NCI-H748 (cell line): Measurements from ENCODE around the gene TBCD.
"Not testable (repeated sequence)": the region's sequence is repeated elsewhere in the genome, so short reads cannot be mapped to it uniquely, and the experiment has no call there.

Source experiments
- DNase-seq: peaks from one replicate; lab custom pipeline; 2025; ENCODE audit not compliant: unreplicated experiment; lab: John Stamatoyannopoulos, UW

Gene TBCD

DNA sequence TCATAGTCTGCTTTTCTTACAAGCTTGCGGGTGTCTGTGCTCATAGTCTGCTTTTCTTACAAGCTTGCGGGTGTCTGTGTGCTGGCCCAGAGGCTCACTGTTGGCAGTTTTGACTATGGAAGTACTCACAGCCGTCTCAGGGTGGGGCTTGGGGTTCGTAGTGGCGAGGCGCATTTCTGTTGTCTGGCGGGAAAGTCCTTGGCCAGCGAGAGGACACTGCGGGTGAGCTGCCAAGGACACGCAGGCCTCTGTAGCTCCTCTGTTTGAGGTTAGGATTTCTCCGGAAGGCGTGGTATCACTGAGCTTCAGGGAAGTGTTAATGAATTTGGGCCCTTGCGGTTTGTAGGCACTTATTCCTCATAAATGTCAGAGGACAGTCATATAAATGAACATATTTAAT is 13.5 kb downstream of the TBCD start:
- DNase-seq, result no peak

DNA sequence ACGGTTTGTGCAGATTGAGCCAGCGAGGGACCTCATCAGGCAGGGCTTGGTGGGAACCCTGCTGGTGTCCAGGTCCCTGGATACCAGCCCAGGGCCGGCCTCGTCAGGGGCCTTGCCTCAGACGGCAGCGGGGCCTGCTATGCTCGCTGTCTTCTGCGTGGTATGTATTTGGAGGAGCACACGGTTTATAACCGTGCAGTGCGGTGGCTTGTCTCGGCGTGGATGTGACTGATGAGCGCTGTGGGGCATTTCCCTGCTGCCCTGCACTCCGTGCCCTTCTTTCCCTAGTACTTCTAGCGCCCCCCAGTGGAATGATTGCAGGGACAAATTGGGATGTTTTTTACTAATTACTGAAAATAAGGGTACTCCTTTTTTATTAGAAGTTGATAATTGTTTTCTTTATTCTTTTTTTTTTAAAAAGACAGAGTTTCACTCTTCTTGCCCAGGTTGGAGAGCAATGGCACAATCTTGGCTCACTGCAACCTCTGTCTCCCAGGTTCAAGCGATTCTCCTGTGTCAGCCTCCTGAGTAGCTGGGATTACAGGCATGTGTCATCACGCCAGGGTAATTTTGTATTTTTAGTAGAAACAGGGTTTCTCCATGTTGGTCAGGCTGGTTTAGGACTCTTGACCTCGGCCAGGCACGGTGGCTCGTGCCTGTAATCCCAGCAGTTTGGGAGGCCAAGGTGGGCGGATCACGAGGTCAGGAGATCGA is 15.3 kb downstream of the TBCD start:
- DNase-seq, result peak; percentile 55

DNA sequence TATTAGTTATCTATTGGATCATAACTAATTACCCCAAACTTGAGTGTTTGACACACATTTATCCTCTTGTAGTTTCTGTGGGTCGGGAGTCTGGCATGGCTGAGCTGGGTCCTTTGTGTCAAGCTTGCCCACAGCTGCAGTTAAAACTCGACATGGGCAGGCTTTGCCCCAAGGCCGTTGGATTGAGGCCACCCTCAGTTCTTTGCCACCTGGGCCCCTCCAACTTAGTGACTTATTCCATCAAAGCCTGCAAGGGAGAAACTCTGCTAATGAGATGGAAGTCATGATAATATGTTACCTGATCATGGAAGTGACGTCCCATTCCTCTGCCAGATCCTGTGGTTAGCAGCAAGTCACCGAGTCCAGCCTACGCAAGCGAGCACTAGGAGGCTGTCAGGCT is 17.2 kb downstream of the TBCD start:
- no peak for DNase-seq

DNA sequence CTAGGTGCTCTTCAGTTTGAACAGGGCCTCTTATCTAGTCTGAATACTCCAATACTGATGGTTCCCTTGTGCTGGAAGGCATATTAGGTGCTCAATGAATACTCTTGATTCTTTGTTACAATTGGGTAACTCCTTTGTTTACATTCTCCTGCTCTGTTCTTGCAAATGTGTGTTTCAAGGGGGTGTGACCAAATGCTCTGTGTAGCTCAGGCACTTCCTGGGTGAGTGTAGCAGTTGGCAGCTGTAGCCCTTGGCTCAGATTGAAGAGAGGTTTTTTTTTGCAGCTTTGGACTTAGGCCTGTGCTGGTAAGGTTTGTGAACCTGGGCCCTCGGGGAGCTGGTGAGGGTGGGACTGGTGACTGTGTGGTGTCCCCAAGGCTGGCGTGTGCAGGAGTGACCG is 20.2 kb downstream of the TBCD start:
- no peak for DNase-seq

DNA sequence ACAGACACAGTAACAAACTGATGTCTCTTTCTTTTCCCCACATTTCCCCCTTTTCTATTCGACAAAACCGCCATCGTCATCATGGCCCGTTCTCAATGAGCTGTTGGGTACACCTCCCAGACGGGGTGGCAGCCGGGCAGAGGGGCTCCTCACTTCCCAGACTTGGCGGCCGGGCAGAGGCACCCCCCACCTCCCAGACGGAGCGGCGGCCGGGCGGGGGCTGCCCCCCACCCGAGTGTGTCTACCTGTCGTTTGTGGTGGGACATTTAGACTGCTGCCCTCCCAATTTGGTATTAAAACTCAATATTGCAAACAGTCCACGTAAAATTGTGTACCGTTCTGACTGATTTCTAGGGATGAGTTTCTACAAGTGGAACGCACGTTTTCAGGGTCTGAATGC is 22.6 kb downstream of the TBCD start:
- DNase-seq, result not testable (repeated sequence)

DNA sequence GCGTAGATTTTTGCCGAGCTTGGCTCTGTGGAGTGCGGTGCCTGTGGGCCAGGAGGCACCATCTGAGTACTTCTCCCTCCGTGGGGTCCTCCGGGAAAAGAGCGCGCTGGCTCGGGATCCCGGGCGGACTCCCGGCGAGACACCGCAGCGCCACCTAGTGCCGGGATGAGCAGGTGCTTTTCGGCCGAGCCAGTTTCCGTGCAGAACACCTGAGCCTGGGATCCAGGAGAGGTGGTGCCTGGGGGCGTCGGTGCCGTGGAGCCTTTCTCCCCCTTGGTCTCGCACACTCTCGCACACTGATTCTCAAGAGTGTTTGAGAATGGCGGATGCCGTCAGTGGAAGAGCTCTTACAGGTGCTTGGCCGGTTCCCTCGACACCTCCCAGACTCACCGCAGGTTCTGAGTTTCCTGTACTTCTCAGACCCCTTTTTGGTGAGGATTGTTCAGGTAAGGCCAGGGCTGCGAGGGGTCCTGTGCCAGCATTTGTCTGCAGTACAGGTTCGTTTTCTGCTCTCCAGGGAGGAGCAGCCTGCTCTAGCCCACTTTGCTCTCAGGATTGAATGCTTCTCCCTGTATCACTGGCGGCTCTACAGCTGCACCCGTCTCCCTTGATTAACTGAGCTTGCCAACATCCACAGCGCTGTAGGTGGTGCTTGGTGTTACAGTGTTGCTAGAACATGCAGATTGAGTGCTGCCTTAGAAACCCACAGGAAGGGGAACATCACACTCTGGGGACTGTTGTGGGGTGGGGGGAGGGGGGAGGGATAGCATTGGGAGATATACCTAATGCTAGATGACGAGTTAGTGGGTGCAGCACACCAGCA is 23.3 kb downstream of the TBCD start:
- DNase-seq, result peak; percentile 67

DNA sequence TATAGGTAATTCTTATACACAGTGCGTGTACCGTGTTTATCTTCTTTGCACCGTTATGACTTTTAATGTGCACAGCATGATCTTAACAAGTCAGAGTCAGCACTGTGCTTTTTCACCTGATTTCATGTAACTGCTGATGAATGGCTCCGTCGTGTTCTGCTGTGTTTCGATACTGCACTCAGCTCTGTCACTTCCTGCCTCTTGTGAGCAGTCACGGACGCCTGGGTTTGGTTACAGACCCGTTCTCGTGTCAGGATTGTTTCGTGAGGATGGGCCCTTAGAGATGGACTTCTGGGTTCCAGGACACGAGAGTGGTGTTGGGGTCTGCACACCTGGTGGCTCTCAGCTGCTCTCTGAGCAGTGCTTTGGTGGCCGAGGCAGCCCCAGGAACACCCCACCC is 24.6 kb downstream of the TBCD start:
- DNase-seq, result no peak

DNA sequence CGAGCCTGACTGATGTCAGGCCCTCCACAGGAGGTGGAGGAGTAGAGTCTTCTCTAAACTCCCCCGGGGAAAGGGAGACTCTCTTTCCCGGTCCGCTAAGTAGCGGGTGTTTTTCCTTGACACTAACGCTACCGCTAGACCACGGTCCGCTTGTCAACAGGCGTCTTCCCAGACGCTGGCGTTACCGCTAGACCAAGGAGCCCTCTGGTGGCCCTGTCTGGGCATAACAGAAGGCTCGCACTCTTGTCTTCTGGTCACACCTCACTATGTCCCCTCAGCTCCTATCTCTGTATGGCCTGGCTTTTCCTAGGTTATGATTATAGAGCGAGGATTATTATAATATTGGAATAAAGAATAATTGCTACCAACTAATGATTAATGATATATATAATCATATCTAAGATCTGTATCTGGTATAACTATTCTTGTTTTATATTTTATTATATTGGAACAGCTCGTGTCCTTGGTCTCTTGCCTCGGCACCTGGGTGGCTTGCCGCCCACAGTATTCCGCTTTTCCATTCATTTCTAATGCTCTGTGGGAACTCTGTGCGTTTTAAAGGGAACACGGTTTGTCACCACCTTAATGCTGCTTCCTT is 26.0 kb downstream of the TBCD start:
- DNase-seq, result not testable (repeated sequence)

DNA sequence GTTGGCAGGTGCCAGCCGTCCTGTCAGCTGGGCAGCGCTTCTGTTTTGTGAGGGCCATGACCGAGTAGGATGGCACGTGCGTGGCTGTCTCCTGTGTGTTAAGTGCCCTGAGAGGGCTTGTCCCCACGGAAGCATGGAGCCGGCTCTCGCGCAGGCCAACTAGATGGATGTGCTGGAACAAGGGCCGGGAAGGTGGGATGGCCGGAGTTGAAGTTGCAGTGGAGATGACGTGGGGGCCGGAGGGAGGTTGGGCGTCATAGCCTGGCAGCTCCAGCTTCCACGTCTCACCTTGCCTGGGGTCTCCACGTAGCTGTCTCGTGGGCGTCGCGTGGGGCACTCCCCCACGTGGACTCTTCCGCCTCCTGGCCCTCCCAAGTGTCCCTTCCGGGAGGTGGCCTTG is 27.7 kb downstream of the TBCD start:
- DNase-seq, result no peak

DNA sequence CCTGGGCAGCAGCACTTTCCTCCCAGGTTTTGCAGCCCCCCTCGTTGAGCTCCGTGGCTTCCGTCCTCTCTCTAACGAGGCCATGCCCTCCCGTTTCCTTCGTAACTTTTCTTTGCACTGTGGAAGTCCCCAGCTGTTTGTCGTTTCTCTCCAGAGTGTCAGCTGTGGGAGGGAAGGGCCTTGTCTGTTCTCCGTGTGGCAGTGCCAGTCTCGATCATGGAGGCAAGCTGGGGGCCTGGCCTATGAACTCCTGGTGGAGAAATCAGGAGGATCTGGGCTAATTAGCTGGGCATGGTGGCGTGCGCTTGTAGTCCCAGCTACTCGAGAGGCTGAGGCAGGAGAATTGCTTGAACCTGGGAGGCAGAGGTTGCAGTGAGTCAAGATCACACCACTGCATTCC is 28.3 kb downstream of the TBCD start:
- no peak for DNase-seq

DNA sequence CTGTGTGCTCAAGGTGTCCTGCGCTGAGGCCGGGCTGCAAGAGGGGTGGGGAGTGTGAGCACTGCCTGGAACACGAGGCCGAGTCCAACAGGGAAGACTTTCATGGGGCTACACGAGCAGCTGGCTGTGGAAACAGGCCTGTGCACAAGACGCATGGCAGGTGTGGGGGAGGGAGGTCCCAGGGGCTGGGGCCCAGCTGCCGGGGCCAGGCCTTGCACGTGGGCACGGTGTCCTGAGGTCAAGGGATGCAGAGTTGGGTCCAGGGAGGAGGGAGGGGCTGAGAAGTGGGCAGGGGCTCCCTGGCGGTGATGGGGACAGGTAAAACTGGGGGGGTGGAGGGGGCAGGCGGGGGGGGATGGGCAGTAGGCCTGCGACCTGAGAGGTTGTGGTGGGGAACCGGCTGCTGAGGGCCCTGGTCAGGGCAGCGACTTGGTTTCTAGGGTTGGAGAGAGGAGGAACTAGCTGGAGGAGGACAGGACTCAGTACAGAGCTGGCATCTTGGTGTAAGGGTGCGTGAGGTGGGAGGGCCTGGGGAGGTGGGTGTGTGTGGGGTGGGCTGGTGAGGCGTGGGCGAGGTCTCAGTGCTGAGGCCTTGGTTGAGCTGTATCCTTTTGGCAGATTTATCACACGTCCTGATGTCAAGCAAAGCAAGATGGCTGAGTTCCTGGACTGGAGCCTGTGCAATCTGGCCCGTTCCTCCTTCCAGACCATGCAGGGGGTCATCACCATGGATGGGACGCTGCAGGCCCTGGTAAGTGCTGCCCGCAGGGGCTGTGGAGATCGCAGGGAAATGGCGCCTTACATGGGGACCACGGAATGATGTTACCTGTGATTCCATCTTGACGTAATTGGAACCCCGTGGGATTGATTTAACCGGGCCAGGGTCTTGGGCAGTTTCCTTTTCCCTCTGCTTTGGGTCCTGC is 29.4 kb downstream of the TBCD start:
- no peak for DNase-seq

DNA sequence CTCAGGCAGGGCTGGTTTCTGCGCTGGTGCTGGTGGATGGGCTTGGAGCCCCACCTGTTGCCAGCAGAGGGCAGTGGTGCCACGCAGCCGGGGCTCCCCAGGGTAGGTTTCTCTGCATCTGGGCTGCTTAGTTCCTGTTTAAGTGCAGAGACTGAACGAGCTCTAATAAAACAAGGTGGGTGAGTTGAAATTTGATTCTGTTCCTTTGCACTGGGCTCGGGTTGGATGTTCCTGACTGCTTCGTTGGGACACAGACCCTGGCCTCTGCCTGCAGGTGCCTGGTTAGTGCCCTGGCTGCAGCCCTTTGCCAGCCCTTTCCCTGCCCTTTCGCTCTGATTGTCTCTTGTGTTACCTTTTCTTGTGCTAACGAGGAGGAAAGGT is 30.0 kb downstream of the TBCD start:
- DNase-seq, result peak; percentile 65

DNA sequence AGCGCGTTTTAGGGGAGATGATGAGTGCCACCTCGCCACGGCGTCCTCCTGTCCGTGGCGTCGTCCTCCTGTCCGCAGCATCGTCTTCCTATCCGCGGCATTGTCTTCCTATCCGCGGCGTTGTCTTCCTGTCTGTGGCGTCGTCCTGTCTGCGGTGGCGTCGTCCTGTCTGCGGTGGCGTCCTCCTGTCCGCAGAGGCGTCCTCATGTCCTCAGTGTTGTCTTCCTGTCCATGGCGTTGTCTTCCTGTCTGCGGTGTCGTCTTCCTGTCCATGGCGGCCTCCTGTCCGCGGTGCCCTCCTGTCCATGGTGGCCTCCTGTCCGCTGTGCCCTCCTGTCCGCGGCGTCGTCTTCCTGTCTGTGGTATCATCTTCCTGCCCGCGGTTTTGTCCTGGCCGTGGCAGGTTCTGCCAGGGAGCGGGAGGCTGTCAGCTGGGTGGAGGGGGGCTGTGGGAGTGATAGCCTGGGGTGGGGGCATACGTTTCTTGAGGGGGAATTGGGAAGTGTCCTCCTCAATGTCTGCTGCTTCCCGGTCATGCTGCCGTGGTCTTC is 30.9 kb downstream of the TBCD start:
- DNase-seq, result no peak

DNA sequence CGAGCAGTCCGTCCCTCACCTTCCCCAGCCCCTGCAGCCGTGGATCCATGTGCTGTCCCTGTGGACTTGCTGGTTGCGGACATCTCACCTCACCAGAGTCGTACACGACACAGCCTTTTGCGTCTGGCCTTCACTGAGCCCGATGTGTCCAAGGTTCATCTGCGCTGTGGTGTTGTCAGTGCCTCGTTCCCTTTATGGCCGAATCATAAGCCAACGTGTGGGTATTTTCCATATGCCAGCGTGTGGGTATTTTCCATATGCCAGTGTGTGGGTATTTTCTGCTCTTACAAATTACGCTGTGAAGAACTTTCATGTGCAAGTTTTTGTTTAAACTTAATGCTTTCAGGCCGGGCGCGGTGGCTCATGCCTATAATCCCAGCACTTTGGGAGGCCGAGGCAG is 31.6 kb downstream of the TBCD start:
- no peak for DNase-seq

DNA sequence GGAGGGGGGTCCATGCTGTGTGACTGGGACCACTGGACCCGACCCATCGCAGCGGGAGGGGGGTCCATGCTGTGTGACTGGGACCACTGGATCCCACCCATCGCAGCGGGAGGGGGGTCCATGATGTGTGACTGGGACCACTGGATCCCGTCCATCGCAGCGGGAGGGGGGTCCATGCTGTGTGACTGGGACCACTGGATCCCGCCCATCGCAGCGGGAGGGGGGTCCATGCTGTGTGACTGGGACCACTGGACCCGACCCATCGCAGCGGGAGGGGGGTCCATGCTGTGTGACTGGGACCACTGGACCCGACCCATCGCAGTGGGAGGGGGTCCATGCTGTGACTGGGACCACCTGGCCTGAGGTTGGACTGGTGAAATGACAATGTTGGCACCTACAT is 33.7 kb downstream of the TBCD start:
- DNase-seq, result not testable (repeated sequence)

DNA sequence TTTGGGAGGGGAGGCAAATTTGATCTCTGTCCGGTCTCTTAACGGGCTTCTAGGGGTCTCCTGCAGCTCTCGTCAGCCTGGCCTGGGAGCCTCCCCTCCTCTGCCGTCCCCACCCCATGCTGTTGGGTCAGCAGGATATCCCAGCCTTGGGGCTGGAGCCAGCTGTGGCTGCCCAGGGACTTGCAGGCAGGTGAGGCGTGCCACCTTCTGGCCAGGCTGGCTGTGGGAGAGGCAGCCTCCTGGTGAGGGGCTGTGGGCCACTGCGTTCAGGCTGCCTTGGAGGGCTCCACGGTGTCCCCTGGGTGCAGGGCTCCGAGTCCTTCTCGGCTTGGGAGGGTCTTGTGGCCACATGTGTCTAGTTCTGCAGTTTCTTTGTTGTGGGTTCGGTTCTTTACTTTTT is 34.6 kb downstream of the TBCD start:
- no peak for DNase-seq

DNA sequence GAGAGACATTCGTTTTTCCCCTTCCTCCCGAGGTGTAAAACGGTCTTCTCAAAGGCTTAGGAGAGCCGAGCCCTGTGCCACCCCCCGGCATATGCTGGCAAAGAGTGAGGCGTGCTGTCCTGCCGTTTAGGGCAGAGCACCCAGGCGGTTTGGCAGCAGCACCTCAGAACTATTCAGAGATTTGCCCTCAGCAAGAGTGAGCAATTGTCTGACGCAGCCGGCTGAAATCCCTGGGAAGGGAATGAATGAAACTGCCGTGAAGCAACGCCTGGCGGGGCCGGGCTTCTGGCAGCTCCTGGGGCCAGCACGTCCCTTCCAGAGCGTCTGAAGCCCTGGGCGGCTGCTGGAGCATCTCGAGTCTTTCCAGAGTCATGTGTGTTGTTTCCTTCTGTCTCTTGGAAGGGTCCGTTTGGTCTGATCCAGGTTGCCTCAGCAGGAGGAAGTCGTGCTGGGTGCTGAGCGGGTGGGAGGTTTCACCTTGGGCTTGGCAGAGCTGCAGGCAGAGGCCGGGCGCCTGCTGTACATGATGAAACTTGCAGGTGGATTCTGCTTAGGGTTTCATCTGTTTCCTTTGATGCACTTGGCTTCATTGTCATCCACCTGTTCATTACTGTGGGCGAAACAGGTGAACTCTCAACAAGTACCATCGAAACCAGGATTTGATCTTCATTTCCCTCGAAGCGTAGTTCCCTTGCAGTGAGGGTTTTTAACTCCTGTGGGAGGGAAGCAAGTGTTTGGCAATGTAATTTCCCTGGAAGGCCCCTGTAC is 35.4 kb downstream of the TBCD start:
- DNase-seq, result no peak

DNA sequence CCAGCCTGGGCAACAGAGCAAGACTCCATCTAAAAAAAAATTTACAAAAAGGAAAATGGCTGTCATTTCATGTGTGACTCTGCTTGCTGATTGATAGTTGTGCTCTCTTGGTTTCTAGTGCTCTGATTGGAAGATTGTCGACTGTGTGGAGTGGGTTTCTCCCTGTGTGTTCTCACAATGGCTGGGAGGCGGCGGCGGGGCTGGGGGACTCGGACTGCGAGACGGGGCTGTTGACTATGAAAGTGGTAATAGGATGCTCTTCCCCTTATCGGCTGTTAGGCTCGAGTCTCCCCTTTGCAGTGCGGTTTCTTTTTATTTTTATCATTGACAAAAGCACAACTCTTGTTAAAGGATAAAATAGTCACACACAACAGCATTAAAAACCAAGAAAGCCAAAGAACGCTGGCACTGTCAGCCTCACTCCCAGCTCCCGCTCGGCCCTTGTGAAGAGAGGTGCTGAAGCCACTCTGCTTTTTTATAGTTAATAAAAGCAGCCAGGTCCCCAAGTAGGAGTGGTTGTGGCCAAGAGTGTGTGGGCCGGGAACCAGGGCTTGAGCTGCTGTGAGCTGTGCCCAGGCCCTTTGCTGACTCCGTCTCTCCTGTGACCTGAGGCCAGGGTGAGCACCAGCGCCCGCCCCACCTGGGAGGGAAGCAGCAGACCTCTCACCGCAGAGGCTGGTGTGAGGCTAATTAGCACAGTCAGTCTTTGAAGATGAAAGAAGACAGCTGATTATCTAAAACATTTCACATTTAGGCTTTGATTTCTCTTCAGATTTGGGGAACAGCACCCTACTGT is 36.5 kb downstream of the TBCD start:
- no peak for DNase-seq

DNA sequence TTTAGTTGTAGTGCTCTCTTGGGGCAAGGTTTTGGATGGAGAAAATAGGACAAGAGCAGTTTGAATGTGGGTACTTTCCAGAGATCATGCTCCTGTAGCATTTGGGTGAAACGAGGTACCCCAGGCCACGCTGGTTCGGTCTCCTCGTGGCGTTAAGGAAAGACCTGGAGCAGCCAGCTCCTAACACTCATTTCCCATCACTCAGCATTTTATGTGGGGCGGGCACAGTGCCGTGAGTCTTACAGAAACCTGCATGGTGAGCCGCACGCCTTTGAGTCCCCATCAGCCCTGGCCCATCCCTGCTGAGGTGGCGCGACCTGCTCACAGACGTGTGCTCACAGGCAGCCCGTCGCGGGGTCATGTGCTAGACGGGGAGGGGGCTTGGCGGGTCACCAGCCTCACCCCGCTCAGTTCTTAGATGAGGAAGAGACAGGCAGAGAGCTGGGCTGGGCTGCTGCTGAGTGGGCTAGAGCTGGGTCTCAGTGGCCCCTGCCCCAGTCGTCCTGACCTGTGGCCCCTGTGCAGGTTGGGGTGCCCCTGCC is 37.3 kb downstream of the TBCD start:
- no peak for DNase-seq
